Tibial artery (tissue), 4 donors: ENCODE results near the gene CTXND1.

Experiments
- DNase-seq, 2 donors: peaks; one replicate each; pipeline ENCODE4 v3.0.0-alpha.2; 2019
- H3K27ac ChIP-seq, 2 donors: fragments of 200-600 bp; sonication (generic) in 1 of 2; 1 replicate in 1 of 2; 2 replicates in 1 of 2; pipeline ENCODE4 v1.5.1; 2018 to 2019; ENCODE audit warnings: mild to moderate bottlenecking in 1 of 2
- H3K27me3 ChIP-seq, 2 donors: fragments of 200-600 bp; sonication (generic) in 1 of 2; one replicate each; pipeline versions ENCODE4 v1.5.1 to v1.6.0; 2016 to 2019
- H3K36me3 ChIP-seq, 3 donors: fragments of 200-600 bp; sonication (generic) in 2 of 3; one replicate each; pipeline ENCODE4 v1.5.1; 2016 to 2019; ENCODE audit warnings: mild to moderate bottlenecking in 2 of 3
- H3K4me1 ChIP-seq, 4 donors: fragments of 200-600 bp; sonication (generic) in 2 of 4; 1 replicate in 3 of 4; 2 replicates in 1 of 4; pipeline ENCODE4 v1.5.1; 2016 to 2019
- H3K4me3 ChIP-seq, 2 donors: fragments of 200-600 bp; sonication (generic) in 1 of 2; 1 replicate in 1 of 2; 2 replicates in 1 of 2; pipeline ENCODE4 v1.5.1; 2018 to 2019; ENCODE audit warnings: mild to moderate bottlenecking in 2 of 2
- H3K9me3 ChIP-seq, 3 donors: fragments of 200-600 bp; sonication (generic) in 1 of 3; one replicate each; pipeline ENCODE4 v1.5.1; 2016 to 2019
- CTCF ChIP-seq, 2 experiments: fragments of 200-600 bp in 1 of 2; fragments of 450-650 bp in 1 of 2; IDR thresholded peaks; one replicate each; pipeline ENCODE4 v1.5.1; 2017 to 2019; ENCODE audit warnings: antibody characterized with exemption in 2 of 2, mild to moderate bottlenecking in 1 of 2, moderate library complexity in 1 of 2
- intact Hi-C: fragments of 100-400 bp; cut with DNase I; formaldehyde crosslinking; loops from one replicate; pipeline ENCODE4 v1.15.0; 2023; ENCODE audit warnings: low total_unique reads

Gene CTXND1

GRCh38 chr15:80201256-80202015 lies 50.6 kb downstream of the CTXND1 start:
- H3K9me3 ChIP-seq = no peaks in the 10 kb centered on the region
- DNase-seq = no peak
- no peak for TF ChIP-seq CTCF (IDR thresholded peaks at IDR 0.05)
- no peak overlapping the region for H3K4me3 ChIP-seq
- no peak overlapping the region for H3K27ac ChIP-seq
- no peaks in the 10 kb centered on the region for H3K27me3 ChIP-seq
- H3K36me3 ChIP-seq = no peaks in the 10 kb centered on the region
- no peaks in the 10 kb centered on the region for H3K4me1 ChIP-seq
- intact Hi-C loops = no loop called here

DNA sequence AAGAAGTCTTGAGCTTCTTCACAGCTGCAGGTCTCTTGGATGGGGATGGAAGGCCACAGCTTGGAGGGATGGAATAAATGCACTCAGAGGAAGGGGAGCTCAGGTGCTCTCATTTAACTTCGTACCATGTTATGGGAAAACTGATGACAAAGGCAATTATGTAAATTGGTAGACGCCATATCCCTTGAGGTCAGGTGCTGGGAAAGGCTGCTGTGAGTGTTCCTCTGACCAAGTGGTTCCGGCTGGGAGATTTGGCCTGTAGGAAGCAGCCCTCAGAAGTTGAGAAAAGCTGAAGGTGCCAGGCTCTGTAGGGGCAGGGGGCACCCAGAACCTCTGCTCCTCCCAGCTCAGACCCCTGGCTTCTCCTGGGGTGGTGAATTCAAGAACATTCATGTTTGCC lies 52.1 kb downstream of the CTXND1 start:
- no peak for DNase-seq
- H3K27ac ChIP-seq = no peak overlapping the region
- no peaks in the 10 kb centered on the region for H3K4me1 ChIP-seq
- intact Hi-C loops = no loop called here
- no peaks in the 10 kb centered on the region for H3K27me3 ChIP-seq
- no peak overlapping the region for H3K4me3 ChIP-seq
- no peak for TF ChIP-seq CTCF (IDR thresholded peaks at IDR 0.05)
- no peaks in the 10 kb centered on the region for H3K36me3 ChIP-seq
- no peaks in the 10 kb centered on the region for H3K9me3 ChIP-seq

DNA sequence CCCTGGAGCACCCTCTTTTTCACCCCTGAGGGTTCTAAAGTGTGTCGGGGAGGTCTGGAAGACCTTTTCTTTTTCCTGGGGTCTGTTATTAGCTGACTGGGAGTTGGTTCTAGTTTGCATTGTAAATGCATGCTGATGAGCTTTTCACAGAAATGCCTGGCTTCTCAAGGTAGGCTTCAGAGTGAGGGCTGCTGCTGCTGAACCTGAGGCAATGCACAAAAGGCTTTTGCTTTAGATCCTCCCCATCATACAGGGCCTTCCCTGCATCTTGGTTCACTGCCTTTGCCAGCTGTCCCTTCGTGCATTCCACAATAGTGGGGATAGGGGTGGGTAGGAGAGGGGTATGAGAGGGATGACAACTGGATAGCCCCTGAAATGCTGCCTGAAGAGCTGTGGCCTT lies 52.6 kb downstream of the CTXND1 start:
- intact Hi-C loops = no loop called here
- no peak for DNase-seq
- Histone ChIP-seq H3K27me3 (no peaks in the 10 kb centered on the region), H3K9me3 (no peaks in the 10 kb centered on the region), H3K4me1 (no peaks in the 10 kb centered on the region), H3K27ac (no peak overlapping the region), H3K36me3 (no peaks in the 10 kb centered on the region), H3K4me3 (no peak overlapping the region)
- TF ChIP-seq CTCF (IDR thresholded peaks at IDR 0.05) = no peak

DNA sequence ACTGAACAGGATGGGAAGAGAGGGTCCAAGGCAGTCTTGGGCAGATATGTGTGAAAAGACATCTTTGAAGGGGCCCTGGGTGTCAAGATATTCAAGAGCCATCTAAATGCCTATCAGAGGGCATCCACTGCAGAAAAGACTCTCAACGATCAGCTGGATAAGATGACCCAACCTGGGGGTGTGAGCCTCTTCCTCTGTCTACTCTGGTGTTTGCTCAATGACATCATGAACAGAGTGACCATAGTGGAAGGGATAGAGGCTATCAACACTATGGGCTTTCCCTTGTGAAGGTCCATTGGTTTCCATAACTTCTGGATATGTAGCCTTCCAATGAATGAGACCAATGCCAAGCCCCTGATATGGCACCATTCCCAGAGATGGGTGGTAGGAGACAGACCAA lies 57.1 kb downstream of the CTXND1 start:
- no peak for TF ChIP-seq CTCF (IDR thresholded peaks at IDR 0.05)
- H3K36me3 ChIP-seq = no peaks in the 10 kb centered on the region
- H3K27ac ChIP-seq = no peak overlapping the region
- H3K4me3 ChIP-seq = no peak overlapping the region
- DNase-seq = no peak
- intact Hi-C loops = no loop called here
- H3K4me1 ChIP-seq = no peaks in the 10 kb centered on the region
- H3K9me3 ChIP-seq = no peaks in the 10 kb centered on the region
- H3K27me3 ChIP-seq = no peaks in the 10 kb centered on the region

DNA sequence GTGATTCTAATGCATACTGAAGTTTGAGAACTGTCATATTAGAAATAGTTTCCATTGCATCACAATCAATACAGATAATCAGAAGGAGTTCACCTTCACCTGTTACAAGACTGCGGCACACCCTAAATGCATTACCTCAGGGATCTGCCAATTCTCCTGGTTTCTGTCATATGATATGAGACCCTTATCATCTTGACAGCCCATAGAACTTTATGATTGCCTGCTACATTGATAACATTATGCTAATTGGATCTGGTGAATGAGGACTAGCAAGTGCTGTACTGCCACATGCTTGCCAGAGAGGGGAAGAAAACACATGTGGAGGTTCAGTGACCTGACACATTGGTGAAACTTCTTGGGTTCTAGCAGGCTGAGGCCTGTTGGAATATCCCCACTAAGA lies 57.8 kb downstream of the CTXND1 start:
- intact Hi-C loops = no loop called here
- no peak overlapping the region for H3K4me3 ChIP-seq
- H3K27ac ChIP-seq = no peak overlapping the region
- H3K4me1 ChIP-seq = no peaks in the 10 kb centered on the region
- H3K27me3 ChIP-seq = no peaks in the 10 kb centered on the region
- DNase-seq = no peak
- no peaks in the 10 kb centered on the region for H3K9me3 ChIP-seq
- TF ChIP-seq CTCF (IDR thresholded peaks at IDR 0.05) = no peak
- no peaks in the 10 kb centered on the region for H3K36me3 ChIP-seq
